Effector CD4-positive, alpha-beta T cell (primary cell): ENCODE measurements around the gene EEF1AKMT3.
"Not testable (repeated sequence)": the region's sequence is repeated elsewhere in the genome, so short reads cannot be mapped to it uniquely, and the experiment has no call there.

Experiments
- DNase-seq: peaks from one replicate; pipeline ENCODE4 v3.0.0-alpha.2; 2020

The EEF1AKMT3 gene

DNA sequence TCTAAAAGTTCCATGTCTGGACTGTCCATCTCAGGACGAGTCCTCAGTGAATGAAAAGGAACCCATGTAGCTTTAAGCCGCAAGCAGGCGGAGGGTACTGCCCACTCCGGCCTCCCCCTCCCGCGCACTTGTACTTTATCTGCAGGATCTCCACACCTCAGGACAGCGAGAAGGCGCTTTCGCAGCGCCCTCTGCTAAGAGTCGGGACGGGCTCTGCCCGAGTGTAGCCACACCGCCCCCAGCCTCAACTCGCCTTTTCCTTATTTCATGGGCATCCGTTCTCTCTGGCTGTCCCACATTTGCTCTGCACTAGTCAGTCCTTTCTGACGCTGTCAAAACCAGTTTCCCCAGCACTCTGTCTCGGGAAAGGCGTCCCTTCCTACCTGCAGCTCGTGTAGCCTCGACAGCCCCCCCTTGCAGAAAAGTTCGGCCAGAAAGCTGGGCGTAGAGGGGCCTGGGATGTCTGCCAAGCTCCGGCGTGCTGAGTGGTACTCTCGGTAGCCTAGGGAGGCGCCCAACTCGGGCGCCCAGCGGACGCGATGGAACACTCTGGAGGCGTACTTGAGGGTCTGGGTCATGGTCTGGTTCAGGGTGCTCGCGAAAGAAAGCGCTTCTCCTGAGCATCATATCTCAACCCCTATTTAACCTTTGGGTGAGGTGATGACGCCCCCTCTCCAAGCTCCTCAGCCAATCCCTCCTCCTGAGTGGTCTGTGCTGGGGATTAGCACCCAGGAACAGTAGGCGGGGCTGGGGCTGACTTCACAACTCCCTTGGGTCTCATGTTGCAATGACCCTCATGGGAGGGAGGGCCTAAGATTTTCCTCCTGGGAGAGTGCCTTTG, 5.7 kb upstream of the EEF1AKMT3 start, which contains the start of gene CYP27B1:
Gene CYP27B1 (minus strand): TSS at position 615 of the 841 bp plus-strand sequence. CDS start 37 bp downstream, at position 578.
- no peak for DNase-seq

DNA sequence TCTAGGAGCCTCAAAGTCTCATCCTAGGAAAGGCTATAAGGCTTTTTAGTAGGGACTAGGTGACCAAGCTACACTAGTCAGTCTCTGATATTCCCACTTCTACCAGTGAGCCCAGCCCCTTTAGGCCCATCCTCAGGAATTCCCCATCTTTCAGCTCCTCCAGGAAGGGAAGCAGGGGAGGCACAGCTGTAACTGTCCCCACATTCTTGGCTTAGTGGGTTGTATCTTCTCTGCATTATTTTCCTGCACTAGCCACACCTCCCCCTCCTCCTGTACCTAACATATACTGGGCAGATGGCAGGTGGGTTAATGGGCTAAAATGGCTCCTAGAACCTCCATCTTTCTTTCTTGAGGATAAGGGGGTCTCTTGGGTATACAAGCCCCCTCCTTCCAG, 5.1 kb upstream of the EEF1AKMT3 start:
- DNase-seq, result no peak

DNA sequence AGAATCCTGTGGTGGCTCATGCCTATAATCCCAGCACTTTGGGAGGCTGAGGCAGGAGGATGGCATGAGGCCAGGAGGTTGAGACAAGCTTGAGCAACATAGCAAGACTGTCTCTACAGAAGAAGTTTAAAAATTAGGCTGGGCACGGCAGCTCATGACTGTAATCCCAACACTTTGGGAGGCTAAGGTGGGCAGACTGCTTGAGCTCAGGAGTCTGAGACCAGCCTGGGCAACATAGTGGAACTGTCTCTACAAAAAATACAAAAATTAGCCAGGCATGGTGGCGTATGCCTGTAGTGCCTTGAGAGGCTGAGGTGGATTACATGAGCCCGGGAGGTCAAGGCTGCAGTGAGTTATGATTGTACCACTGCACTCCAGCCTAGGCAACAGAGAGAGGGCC, 4.5 kb upstream of the EEF1AKMT3 start:
- DNase-seq, result no peak

DNA sequence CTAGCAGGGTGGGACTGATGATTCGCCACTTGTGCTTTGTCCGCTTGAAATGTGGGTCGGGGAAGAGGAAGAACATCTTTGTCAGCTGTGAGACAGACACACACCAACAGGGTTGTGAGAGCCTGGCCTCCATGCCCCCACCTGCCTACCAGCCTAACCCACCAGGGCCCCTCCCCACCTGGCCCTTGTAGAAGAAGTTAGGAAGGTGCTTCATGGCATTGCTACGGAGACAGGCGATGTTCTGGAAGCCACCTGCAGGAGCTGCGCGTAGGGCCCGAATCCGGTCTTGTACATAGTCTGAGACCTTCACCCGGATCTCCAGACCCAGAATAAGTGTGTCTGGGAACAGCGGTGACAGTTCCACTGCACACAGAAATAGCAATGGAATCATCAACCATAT, 2.8 kb upstream of the EEF1AKMT3 start:
- no peak for DNase-seq

DNA sequence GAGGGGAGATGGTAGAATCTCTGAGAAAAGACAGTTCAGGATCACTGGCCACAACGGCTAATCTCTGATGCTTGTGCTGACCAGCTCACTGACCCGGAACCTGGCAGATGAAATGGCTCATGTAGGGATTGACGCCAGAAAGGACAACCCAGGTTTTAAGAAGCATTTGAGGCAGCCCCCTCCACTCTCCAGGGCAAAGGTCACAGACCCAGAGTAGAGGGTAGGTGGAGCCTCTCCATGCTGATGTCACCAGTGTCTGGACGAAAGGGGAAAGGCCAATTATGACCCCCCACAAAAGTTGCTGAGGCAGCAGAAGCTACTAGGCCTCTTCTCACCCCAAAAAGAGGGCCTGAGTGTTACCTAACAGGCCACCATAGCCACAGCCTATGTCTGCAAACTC, 1.7 kb upstream of the EEF1AKMT3 start:
- DNase-seq, result no peak

DNA sequence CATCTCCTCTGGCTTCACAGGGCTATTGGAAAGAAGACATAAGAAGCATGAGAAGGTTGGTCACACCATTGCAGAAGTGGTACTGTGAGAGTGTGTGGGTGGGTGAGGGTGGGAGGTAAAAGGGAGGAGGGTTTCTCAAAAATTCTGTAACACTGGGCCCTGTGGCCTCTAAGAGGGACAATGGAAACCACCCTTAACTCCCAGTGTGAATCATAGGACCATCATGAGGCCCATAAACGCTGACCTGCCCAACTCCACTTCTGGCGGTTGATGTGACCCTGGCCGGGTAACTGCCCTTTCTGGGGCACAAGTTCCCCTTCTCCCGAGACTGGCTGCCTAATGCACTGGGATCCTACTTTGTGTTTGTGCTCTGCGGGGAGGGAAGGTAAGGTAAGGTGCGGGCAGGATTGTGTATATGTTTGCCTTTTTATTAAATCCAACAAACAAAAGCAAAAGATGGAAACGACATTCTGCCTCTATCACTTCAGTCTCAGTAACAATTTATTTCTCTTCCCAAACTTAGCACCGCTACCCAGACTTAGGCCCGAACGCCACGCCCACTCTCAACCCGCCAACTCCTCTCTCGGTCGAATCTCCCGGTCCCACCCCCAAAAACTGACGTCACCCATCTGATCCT, 1.1 kb upstream of the EEF1AKMT3 start:
- DNase-seq, result peak; percentile 70

DNA sequence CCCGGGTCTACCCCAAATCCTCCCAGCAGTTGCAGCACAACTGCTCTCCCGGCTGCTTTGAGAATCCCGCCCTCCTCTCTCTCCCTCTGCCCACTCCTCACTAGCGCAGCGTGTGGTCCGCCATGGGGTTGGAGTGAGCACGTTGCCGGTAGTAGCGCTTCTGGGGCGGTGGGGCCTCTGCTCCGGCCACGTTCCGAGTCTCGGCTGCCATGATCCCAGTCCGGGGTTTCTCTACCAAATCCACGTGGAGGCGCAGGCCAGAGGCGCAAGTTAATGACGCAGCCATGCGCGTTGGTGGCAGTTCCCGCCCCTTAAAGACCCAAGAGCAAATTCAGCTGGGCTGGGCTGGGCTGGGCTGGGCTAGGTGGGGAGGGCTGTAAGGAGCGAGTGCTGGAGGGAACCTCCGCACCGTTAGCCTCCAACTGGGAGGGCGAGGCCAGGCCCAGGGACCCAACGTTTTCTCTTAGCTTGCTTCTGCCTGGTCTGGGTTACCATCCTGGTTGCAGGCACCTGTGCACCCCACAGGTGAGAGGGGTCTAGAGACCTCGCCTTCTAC, 463 bp upstream of the EEF1AKMT3 start, which contains the start of gene METTL1:
Gene METTL1 (minus strand): TSS at position 233 of the 556 bp plus-strand sequence. CDS start 22 bp downstream, at position 211.
- peak; percentile 85 for DNase-seq

DNA sequence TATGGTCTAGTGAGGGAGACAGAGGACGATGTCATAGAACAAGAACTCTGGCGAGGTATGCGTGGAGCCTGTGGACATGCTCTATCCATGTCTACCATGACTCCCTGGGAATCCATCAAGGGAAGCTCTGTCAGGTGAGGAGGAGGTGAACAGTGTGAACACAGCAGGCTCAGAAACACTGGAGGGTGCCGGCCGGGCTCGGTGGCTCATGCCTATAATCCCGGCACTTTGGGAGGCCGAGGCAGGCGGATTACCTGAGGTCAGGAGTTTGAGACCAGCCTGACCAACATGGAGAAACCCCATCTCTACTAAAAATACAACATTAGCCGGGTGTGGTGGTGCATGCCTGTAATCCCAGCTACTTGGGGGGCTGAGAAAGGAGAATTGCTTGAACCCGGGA, 2.2 kb downstream of the EEF1AKMT3 start:
- DNase-seq, result not testable (repeated sequence)

DNA sequence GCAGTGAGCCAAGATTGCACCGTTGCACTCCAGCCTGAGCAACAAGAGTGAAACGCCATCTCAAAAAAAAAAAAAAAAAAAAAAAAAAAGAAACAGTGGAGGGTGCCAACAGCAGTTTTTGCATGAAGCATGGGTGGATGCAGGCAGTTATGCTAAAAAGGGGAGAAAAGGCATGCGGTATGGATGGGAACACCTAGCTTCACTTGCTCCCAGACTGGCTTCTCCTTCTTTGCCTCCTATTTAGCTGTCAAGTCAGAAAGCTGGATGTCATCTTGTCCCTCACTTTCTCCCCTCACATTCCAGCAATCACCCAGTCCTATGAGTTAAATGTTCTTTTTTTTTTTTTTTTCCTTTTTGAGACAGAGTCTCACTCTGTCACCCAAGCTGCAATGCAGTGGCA, 2.6 kb downstream of the EEF1AKMT3 start:
- no peak for DNase-seq

DNA sequence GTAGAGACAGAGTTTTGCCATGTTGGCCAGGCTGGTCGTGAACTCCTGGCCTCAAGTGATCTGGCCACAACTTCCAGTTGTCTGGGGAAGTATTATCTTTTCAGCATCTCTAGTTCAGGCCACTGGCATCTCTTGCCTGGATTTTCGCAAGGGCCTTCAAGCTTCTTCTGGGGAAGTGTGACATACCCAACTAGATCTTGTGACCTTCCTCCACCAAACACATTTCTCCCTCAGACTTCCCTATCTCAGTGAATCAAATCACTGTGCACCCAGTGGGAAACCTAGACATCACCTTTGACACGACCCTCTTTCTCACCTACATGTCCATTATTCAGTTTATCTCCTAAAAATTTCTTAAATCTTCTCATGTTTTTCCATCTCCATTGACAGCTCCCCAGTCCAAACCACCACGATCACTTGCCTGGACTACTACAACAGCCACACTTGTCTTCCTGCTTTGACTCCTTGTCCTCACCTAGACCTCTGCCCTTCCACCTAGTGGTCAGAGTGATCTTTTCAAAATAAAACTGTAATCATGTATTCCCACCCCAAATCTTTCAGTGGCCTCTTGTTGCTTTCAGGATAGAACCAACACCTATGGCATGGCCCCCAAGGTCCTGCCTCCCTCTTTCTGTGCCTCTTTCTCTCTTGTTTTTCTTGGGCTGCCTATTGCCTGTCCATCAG, 3.3 kb downstream of the EEF1AKMT3 start:
- no peak for DNase-seq

DNA sequence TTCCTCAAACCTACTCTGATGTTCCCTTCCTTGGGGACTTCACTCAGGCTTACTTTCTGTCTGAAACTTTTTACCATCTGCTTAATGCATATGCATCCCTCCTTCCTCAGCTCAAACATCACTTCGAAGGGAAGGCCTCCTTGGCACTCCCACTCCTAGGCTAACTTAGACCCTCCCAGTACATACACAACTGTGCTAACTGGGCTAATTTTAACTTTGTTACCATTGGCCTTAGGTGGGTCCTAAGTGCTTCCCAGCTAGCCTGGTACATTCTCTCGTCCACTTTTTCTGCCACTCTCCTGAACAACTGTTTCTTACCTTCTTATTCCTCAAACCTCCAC, 3.8 kb downstream of the EEF1AKMT3 start:
- no peak for DNase-seq

DNA sequence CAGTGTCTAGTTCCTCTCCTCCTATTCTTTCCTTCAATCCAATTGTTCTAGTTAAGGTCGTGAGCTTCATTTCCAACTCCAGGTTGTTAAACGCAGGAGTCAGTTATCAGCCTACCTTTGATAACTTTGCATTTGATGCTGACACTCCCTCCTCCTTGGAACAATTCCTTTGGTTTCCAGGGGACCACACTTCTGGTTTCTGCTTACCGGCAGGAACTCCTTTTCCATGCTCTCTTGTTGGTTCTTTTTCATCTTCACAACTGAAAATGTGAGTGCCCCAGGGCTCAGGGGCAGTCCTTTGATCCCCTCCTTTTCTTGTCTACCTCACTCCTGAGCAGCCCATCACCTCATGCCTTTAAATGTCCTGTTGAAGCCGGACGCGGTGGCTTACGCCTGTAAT, 5.0 kb downstream of the EEF1AKMT3 start:
- DNase-seq, result no peak

DNA sequence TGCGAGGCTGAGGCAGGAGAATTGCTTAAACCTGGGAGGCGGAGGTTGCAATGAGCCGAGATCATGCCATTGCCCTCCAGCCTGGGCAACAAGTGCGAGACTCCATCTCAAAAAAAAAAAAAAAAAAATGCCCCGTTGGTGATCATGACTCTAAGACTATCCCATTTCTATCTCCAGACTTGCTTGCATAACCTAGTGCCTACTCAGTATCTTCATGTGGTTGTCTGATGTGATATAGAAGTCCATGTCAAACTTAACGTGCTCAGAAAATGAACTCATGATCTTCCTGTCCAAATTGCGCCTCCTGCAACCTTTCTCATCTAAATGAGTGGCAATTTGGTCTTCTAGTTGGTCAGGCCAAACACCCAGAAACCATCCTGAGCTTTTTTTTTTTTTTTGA, 5.5 kb downstream of the EEF1AKMT3 start:
- no peak for DNase-seq

DNA sequence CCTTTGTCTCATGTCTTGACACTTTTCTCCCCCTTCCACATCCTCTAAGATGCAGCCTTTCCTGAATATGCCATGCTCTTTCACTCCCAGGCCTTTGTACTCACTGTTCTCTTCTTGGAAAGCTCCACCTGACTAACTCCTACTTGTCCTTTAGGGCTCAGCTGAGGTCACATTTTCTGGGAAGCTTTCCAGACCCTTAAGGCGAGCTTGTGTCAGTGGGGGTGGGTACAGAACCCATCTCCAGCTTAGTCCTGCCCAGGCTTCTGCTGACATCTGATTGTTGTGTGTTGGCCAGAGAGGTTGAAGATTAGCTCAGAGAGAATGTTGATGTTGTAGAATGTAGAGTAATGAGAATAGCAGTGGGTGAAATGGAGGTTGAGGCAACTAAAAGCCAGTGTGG, 7.3 kb downstream of the EEF1AKMT3 start:
- DNase-seq, result no peak

DNA sequence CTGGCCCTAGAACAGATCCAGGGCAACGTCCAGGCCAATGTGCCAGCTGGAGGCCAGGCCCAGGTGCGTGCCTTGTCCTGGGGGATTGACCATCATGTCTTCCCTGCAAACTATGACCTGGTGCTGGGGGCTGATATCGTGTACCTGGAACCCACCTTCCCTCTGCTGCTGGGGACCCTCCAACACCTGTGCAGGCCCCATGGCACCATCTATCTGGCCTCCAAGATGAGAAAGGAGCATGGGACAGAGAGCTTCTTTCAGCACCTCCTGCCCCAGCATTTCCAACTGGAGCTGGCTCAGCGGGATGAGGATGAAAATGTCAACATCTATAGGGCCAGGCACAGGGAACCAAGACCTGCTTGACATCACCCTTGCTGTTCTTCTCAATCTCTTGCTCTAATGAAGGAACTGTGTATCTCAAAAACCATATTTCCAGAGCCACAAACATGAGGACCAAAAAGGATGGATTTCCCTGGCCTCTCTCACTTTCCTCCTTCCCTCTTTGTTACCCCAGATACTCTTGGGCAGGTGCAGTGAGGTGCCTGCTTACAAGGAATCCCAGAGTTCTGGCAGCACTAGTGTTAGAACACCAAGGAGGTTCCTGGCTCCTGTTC, 8.0 kb downstream of the EEF1AKMT3 start:
- DNase-seq, result no peak

DNA sequence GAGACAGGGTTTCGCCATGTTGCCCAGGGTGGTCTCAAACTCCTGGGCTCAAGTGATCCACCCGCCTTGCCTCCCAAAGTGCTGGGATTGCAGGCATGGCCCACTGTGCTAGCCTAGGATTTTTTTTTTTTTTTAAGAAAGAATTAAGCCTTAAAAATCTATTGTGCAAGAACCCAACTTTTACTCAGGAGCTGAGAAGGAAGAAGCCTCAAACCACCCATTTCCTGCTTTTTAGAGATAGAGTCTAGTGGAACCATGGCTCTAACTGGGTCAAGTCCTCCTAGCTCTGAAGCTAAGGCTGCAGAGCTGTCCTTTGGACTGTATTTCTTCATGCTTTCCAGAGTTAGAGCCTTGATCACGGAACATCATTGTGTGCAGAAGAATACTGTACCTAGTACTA, 8.8 kb downstream of the EEF1AKMT3 start:
- no peak for DNase-seq

DNA sequence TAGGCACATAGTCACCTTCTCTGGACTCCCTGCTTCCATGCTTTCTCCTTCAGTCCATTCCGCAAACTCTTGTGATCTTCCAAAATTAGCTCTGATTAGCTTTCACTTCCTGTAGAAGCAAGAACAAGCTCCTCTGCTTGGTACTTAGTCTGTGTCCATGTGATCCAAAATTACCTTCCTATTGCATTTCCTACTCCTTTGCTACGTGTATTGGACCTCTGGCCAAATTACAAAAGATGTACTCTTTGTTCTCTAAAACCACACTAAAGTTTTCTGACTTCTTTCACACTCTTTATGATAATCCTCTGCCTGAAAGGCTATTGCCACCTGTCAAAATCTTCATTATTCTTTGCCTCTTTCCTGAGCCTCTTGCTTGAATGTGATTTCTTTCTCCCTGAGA, 9.4 kb downstream of the EEF1AKMT3 start:
- no peak for DNase-seq

DNA sequence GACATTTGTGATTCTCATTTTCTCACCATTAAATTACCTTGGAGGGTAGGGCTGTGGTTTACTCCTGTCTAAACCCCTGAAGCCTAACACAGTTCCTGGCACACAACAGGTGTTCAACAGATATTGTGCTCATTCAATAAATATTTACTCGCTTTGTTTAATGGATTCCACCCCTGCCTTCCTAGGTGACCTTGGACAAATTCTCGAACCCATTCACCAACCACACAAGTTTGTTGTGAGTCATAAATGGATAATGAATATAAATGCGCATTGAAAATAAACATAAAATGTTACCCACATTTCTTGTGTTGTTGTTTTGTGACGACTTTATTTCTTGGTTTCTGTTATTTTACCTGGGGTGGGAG, 9.8 kb downstream of the EEF1AKMT3 start:
- no peak for DNase-seq

DNA sequence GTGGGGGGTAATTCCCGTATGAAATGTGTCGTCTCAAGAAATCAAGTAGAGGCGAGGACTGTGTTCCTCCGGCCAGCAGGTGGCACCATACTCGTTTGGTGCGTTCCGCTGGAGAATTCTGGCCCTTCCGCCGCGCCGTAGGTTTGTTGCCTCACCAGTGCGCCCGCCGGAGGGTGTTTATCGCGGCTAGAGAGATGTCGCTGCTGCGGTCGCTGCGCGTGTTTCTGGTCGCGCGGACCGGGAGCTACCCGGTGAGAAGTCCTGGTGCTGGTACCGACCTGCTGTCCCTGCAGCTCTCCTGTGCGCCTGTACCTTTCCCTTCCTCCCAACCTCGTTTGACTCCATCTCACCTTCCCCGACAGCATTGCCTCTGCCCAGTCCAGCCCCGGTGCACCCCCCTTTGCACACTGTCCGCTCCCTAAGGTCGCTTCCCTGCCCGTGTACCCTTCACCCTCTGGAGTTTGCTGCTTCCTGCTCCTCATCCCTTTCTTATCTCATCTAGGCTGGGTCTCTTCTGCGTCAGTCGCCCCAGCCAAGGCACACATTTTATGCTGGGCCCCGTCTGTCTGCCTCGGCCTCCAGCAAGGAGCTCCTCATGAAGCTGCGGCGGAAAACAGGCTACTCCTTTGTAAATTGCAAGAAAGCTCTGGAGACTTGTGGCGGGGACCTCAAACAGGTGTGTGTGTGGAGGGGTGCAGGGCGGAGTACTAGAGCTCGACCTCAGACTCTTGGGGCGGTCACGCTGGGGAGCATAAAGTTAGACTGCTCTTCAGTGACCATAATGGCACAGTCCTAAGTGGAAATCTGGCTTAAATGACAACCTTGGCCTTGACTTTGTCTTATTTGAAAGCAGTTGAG, 10.4 kb downstream of the EEF1AKMT3 start, which contains the start of gene TSFM:
Gene TSFM (plus strand): TSS at position 180 of the 858 bp plus-strand sequence. CDS start 15 bp downstream, at position 195.
- peak; percentile 99 for DNase-seq

DNA sequence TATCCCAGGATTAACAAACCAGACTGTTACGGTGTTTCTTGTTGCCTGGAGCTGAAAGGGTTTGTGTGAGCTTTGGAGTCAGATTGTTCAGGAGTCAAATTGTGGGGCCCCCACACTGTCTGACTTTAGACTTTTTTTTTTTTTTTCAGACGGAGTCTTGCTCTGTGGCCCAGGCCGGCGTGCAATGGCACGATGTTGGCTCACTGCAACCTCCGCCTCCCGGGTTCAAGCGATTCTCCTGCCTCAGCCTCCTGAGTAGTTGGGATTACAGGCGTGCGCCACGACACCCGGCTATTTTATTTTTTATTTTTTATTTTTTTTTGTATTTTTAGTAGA, 11.0 kb downstream of the EEF1AKMT3 start:
- no peak for DNase-seq

DNA sequence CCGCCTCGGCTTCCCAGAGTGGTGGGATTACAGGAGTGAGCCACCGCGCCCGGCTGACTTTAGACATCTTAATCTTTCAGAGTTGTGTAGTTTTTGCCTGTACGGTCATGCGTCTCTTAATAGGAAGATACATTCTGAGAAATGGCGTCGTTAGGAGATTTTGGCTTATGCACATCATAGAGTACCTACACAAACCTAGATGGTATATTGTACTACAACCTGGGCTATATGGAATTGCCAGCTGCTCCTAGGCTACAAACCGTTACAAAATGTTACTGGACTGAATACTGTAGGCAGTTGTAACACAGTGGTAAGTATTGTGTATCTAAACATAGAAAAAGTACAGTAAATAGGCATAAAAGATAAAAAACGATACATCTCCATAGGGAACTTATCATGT, 11.4 kb downstream of the EEF1AKMT3 start:
- DNase-seq, result no peak

DNA sequence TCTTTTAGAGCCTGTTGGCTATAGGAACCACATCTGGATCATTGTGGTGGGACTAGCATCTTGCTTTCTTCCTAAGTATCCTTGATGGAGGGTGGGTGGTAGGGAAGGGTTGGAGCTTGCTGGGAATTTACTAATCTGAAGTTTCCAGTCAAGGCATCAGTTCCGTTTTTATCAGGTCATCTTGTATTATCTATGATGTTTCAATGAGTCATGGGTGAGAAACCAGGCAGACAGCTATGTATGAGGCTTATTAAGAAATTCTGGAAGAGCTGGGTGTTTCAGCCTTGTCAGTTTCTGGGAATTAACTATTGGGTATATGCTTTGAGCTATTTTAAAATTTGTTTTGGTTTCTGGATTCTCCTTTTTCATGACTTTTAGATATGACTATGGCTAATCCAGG, 21.5 kb downstream of the EEF1AKMT3 start:
- no peak for DNase-seq
